ENCODE data around the gene CHMP4B. TPM values are rescaled to one million over a fixed set of nuclear protein-coding genes. Genes with fewer than 3 reads are reported as not detected.

Gene CHMP4B
- total RNA-seq, 6 donors from 2014 or later = 71.2 to 139 (median 104) TPM

- Histone ChIP-seq H3K4me3 (no peak overlapping the region), H3K9me3 (no peaks in the 10 kb centered on the region)
- DNase-seq = no peak
Measured at GRCh38 chr20:33767777-33768138, 43.4 kb upstream of the CHMP4B start.

GRCh38 chr20:33769043-33769442 lies 42.1 kb upstream of the CHMP4B start:
- no peak for DNase-seq
- Histone ChIP-seq H3K36me3 (peaks cover 0 to 35% (median 19%) of the 10 kb centered on the region in 4 donors), H3K9me3 (no peaks in the 10 kb centered on the region), H3K27me3 (no peaks in the 10 kb centered on the region), H3K4me1 (no peaks in the 10 kb centered on the region), H3K27ac (no peak overlapping the region), H3K4me3 (no peak overlapping the region)
- WGBS, 2 donors = 87 to 96% methylated on average over 3 to 4 of the region's 4 CpGs
- ATAC-seq (ENCODE audit: low FRiP score in 2 of 2) = no peak
- TF ChIP-seq POLR2A (IDR thresholded peaks at IDR 0.05) (no peak), EP300 (IDR thresholded peaks at IDR 0.05) (no peak), POLR2AphosphoS5 (IDR thresholded peaks at IDR 0.05) (no peak), CTCF (IDR thresholded peaks at IDR 0.05) (no peak)

More at GRCh38 chr20:33767777-33768138, 43.4 kb upstream of the CHMP4B start:
- Histone ChIP-seq H3K27me3 (no peaks in the 10 kb centered on the region), H3K36me3 (peaks cover 0 to 35% (median 17%) of the 10 kb centered on the region in 4 donors), H3K4me1 (no peaks in the 10 kb centered on the region), H3K27ac (no peak overlapping the region)
- ATAC-seq (ENCODE audit: low FRiP score in 2 of 2) = no peak
- WGBS, 2 donors = 98 to 100% methylated on average over 2 of the region's 2 CpGs
- TF ChIP-seq CTCF (IDR thresholded peaks at IDR 0.05) (no peak), POLR2A (IDR thresholded peaks at IDR 0.05) (no peak), POLR2AphosphoS5 (IDR thresholded peaks at IDR 0.05) (no peak), EP300 (IDR thresholded peaks at IDR 0.05) (no peak)

GRCh38 chr20:33770005-33770404 lies 41.1 kb upstream of the CHMP4B start:
- DNase-seq (peak; percentile 27 to 56), ATAC-seq (ENCODE audit: low FRiP score in 2 of 2) (peak in 1 of 2 donors; percentile 64)
- no peak overlapping the region for H3K27ac ChIP-seq
- H3K4me1 ChIP-seq = no peaks in the 10 kb centered on the region
- H3K27me3 ChIP-seq = no peaks in the 10 kb centered on the region
- WGBS, 2 donors = 67 to 100% methylated on average over 4 to 10 of the region's 10 CpGs
- H3K36me3 ChIP-seq = peaks cover 0 to 35% (median 19%) of the 10 kb centered on the region in 4 donors
- no peak for TF ChIP-seq POLR2A (IDR thresholded peaks at IDR 0.05)
- TF ChIP-seq CTCF (IDR thresholded peaks at IDR 0.05) = peak in 1 of 6 experiments; percentile 25
- H3K9me3 ChIP-seq = no peaks in the 10 kb centered on the region
- no peak overlapping the region for H3K4me3 ChIP-seq

- Histone ChIP-seq H3K4me3 (no peak overlapping the region), H3K36me3 (peaks cover 0 to 33% (median 18%) of the 10 kb centered on the region in 4 donors), H3K27ac (no peak overlapping the region), H3K9me3 (no peaks in the 10 kb centered on the region), H3K4me1 (no peaks in the 10 kb centered on the region), H3K27me3 (no peaks in the 10 kb centered on the region)
- no peak for ATAC-seq (ENCODE audit: low FRiP score in 2 of 2)
- WGBS, 2 donors = 75 to 97% methylated on average over 1 to 5 of the region's 5 CpGs
- no peak for TF ChIP-seq POLR2A (IDR thresholded peaks at IDR 0.05)
- TF ChIP-seq CTCF (IDR thresholded peaks at IDR 0.05) = no peak
- TF ChIP-seq EP300 (IDR thresholded peaks at IDR 0.05) = no peak
- no peak for TF ChIP-seq POLR2AphosphoS5 (IDR thresholded peaks at IDR 0.05)
- no peak for DNase-seq
Measured at GRCh38 chr20:33771938-33772337, 39.2 kb upstream of the CHMP4B start.

- no peak overlapping the region for H3K4me3 ChIP-seq
- no peaks in the 10 kb centered on the region for H3K9me3 ChIP-seq
- H3K27ac ChIP-seq = no peak overlapping the region
- ATAC-seq (ENCODE audit: low FRiP score in 2 of 2) = no peak
- no peak for DNase-seq
- no peaks in the 10 kb centered on the region for H3K27me3 ChIP-seq
- TF ChIP-seq CTCF (IDR thresholded peaks at IDR 0.05) = no peak
- TF ChIP-seq POLR2AphosphoS5 (IDR thresholded peaks at IDR 0.05) = no peak
- no peak for TF ChIP-seq POLR2A (IDR thresholded peaks at IDR 0.05)
- TF ChIP-seq EP300 (IDR thresholded peaks at IDR 0.05) = no peak
- H3K4me1 ChIP-seq = no peaks in the 10 kb centered on the region
- peaks cover 0 to 28% (median 17%) of the 10 kb centered on the region in 4 donors for H3K36me3 ChIP-seq
- WGBS, 2 donors = 91 to 94% methylated on average over 3 of the region's 3 CpGs
Measured at GRCh38 chr20:33772439-33772838, 38.7 kb upstream of the CHMP4B start.

Measured in upper lobe of left lung (tissue), 6 donors.